SK-MEL-5 (cell line): ENCODE results near the gene MYL7. TPM values are rescaled to one million over a fixed set of nuclear protein-coding genes. Genes with fewer than 3 reads are reported as not detected.
"Not testable (repeated sequence)": the region's sequence is repeated elsewhere in the genome, so short reads cannot be mapped to it uniquely, and the experiment has no call there.

Source experiments
- DNase-seq: peaks from one replicate; pipeline ENCODE4 v3.0.0-alpha.2; 2016; ENCODE audit warnings: low read depth, low spot score
- in situ Hi-C: cut with HindIII; loops from 2 replicates; pipeline ENCODE4 v1.10.0; 2016; ENCODE audit warnings: low sequenced_read_pairs, high pct_unique_total_duplicates, low pct_unique_long_range_greater_than_20kb
- total RNA-seq: library from RNA; depleted of rRNA; stranded (reverse); fragments of >200 nt; shearing (Covaris generic); gene quantifications from 2 replicates; pipeline ENCODE4 v1.2.3, GENCODE V29; 2014

The MYL7 gene
- total RNA-seq, 1 experiment from 2014 or later = not detected

DNA sequence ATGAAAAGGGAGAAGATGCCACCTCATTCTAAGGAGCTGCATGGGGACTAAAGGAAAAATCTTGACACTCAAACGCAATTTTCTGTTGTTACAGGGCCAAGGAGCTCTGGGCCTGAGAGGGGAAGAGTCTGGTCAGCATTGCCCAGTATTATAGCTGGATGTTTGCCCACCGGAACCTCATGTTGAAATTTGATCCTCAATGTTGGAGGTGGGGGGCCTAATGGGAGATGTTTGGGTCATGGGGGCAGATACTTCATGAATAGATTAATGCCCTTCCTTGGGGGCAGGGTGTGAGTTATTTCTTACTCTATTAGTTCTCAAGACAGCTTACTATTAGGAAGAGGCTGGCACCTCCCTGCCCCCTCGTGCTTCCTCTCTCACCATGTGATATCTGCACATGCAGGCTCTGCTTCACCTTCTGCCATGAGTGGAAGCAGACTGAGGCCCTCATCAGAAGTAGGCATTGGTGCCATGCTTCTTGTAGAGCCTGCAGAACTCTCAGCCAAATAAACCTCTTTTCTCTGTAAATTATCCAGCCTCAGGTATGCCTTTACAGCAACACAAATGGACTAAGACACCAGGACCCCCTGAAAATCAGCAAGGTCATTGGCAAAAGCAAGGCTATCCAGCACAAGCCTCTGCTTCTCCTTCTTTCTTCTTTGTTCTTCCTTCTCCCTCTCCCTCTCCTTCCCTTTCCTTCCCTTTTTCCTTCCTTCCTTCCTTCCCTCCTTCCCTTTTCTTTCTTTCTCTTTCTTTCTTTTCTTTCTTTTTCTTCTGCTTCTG, 33.0 kb upstream of the MYL7 start:
- no peak for DNase-seq
- in situ Hi-C loops = no loop called here

- in situ Hi-C loops = no loop called here
- no peak for DNase-seq
Measured at GRCh38 chr7:44172803-44173424, 31.8 kb upstream of the MYL7 start.

DNA sequence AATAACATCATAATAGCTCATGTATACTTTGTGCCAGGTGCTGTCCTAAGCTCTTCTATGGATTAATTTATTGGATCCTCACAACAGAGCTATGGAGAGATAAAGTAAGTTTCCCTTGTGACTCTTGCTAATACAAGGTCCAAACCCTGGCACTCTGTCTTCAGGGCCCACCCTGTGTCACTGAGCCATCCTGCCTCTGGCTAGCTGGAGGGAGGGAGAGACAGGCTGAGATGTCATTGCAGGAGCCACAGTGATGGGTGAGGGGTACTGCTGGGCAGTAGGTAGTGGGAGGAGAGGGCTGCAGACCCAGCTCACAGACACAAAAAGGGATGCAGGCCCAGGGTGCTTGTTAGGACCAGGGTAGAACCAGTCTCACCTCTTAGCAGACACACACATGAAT, 31.2 kb upstream of the MYL7 start:
- in situ Hi-C loops = no loop called here
- DNase-seq = no peak

DNA sequence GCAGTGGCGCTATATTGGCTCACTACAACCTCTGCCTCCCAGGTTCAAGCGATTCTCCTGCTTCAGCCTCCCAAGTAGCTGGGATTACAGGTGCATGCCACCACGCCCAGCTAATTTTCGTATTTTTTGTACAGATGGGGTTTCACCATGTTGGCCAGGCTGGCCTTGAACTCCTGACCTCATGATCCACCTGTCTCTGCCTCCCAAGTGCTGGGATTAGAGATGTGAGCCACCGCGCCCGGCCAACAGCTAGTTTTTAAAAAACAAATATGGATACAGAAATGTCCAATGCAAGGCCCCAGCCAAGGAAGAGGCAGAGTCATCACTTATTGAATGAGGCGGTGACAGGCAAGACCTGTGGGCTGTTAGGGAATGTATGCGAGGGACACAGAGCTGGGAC, 30.8 kb upstream of the MYL7 start:
- DNase-seq, in situ Hi-C loops: not testable (repeated sequence)

- no peak for DNase-seq
- in situ Hi-C loops = no loop called here
Measured at GRCh38 chr7:44167920-44168319, 26.8 kb upstream of the MYL7 start.

- DNase-seq = peak; percentile 65
- in situ Hi-C loops = no loop called here
Measured at GRCh38 chr7:44163591-44163990, 22.5 kb upstream of the MYL7 start.

DNA sequence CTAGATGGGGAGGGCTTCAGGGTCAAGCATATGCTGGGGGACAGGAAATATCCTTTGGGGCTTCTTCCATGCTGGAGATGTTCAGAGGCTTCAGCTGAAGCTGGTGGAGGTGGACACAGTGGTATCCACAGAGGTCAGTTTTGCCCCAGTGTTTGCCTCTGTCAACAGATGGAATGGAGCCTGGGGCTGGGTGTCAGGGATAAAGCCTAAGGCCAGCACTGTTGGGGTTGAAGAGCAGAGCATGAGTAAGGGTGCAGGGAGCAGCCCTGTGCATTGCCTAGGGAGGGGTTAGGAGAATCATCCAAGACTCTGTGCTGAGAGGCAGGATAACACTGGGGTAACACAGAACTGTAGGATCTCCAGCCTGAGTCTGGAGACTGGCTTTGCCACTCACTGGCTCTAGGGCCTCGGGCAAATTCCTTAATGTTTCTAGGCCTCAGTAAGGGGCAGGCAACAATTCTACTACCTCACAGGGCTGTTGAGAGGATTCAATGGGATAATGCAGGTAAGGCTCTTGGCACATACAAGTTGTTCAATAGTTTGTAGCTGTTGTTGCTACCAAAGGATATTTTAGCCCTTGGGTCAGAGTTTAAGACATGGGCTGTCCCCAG, 21.8 kb upstream of the MYL7 start:
- DNase-seq = no peak
- in situ Hi-C loops = no loop called here

GRCh38 chr7:44162179-44162578, 21.0 kb upstream of the MYL7 start:
- no peak for DNase-seq
- in situ Hi-C loops = no loop called here

DNA sequence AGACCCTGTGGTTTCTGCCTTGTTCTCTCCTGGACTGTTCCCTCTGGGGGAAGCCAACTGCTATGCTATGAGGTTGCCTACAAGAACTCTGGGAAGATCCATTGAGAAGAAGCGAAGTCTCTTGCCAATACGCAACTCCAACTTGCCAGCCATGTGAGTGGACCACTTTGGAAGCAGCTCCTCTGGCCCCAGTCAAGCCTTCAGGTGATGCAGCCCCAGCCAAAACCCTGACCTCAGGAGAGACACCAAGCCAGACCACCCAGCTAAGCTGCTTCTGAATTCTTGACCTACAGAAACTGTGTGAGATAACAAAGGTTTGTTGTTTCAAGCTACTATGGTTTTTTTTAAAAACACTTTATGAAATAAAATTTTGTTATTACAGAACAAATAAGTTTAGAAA, 20.2 kb upstream of the MYL7 start:
- in situ Hi-C loops = no loop called here

GRCh38 chr7:44159824-44160630, 18.9 kb upstream of the MYL7 start:
- no peak for DNase-seq
- in situ Hi-C loops = no loop called here

More for the DNA sequence above, 20.2 kb upstream of the MYL7 start:
- no peak for DNase-seq

DNA sequence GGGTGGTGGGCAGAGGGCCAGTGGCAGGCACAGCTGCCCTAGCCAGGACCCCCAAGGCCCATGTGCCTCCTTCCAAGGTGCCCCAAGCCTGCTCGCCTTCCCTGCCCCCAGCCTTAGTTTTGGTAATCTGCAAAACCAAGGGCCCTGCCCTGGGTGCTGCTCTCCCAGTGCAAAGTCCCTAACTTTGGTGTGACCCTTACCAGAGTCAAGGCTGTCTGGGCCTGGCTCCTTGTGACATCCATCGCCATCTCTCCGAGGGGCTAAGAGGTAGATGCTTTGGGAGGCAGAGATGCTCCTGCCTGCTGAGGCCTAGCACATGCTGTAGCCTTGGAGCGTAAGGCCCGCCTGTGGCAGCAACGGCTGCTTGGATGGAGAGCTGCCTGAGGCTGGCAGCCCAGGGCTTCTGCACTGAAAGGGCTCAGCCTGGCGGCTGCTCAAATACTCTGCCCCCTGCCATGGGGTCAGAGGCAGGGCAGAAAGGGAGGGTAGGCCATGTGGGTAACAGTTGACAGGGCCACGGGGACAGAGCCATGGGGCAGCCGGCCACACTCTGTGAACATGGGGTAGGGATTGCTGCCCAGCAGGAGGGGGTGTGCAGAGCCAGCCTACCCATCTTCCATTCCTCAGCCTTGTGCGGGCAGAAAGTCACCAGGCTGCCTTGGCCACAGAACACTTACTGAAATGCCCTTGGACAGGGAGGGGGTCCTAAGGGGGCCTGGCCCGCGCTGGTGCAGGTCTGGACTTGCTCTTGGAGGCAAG, 17.9 kb upstream of the MYL7 start:
- DNase-seq = no peak
- in situ Hi-C loops = no loop called here

- in situ Hi-C loops = no loop called here
- no peak for DNase-seq
Measured at GRCh38 chr7:44158096-44158872, 17.2 kb upstream of the MYL7 start.

- in situ Hi-C loops = no loop called here
- DNase-seq = no peak
Measured at GRCh38 chr7:44157116-44158080, 16.3 kb upstream of the MYL7 start.

GRCh38 chr7:44156453-44157010, 15.4 kb upstream of the MYL7 start:
- in situ Hi-C loops = no loop called here

More at GRCh38 chr7:44156453-44157010, 15.4 kb upstream of the MYL7 start:
- no peak for DNase-seq
